ENCODE measurements around the gene LTB.

LTB gene, protein sequence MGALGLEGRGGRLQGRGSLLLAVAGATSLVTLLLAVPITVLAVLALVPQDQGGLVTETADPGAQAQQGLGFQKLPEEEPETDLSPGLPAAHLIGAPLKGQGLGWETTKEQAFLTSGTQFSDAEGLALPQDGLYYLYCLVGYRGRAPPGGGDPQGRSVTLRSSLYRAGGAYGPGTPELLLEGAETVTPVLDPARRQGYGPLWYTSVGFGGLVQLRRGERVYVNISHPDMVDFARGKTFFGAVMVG

DNA sequence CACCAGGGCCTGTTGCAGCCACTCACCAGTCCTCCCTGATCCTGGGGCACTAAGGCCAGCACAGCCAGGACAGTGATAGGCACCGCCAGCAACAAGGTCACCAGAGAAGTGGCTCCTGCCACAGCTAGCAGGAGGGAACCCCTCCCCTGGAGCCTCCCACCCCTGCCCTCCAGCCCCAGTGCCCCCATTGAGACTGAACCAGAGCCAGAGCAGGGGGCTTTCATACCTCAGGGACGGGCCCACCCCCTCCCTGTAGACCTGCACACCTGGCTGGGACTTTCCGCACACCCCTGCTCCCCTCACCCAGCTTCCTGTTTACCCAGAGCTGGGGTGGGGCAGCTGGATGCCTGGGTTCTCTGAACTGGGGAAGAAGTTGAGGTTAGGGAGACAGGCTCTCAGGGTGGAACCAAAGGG is at the start of gene LTB:
LTB (minus strand) TSS at position 195 of the 414 bp plus-strand sequence; CDS start at position 188, 7 bp downstream.
- no peaks in the 10 kb centered on the region for H3K9me3 ChIP-seq (ENCODE audit: control insufficient read depth in 5 of 5, low read length in 5 of 5)
- H3K27me3 ChIP-seq (ENCODE audit: control insufficient read depth in 5 of 5, insufficient read depth in 4 of 5, low read length in 5 of 5) = peaks cover 0 to 9% (median 5%) of the 10 kb centered on the region in 5 donors
- peak within 1 kb of the TSS; percentile 76 to 96 (median 93) for H3K9ac ChIP-seq (ENCODE audit: low read length in 5 of 5)
- H3K4me3 ChIP-seq (ENCODE audit: low read depth in 1 of 5, low read length in 5 of 5) = peak within 1 kb of the TSS; percentile 89 to 96 (median 92)
- H3K36me3 ChIP-seq (ENCODE audit: control insufficient read depth in 5 of 5, insufficient read depth in 5 of 5, low read length in 5 of 5) = no peaks in the 10 kb centered on the region
- H3K4me1 ChIP-seq (ENCODE audit: control insufficient read depth in 5 of 5, insufficient read depth in 5 of 5, low read length in 5 of 5) = peaks cover 5 to 55% (median 27%) of the 10 kb centered on the region in 5 donors
- peak within 1 kb of the TSS; percentile 70 for H3K27ac ChIP-seq (ENCODE audit: low read depth, low read length)

DNA sequence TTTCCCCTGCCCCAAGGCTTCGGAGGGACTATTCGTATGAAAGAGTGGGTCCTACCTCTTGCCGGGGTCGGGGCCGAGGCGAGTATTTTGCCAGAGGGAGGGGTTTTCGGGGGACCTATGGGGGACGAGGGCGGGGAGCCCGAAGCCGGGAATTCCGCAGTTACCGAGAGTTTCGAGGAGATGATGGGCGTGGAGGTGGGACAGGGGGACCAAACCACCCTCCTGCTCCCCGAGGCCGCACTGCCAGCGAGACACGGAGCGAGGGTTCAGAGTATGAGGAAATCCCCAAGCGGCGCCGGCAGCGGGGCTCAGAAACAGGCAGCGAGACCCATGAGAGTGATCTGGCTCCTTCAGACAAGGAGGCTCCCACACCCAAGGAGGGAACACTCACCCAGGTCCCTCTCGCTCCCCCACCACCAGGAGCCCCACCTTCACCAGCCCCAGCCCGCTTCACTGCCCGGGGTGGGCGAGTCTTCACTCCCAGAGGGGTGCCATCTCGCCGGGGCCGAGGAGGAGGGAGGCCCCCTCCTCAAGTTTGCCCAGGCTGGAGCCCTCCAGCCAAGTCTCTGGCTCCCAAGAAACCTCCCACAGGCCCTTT is 49.6 kb upstream of the LTB start:
- no peak overlapping the region for H3K27ac ChIP-seq (ENCODE audit: low read depth, low read length)
- no peaks in the 10 kb centered on the region for H3K27me3 ChIP-seq (ENCODE audit: control insufficient read depth in 5 of 5, insufficient read depth in 4 of 5, low read length in 5 of 5)
- H3K36me3 ChIP-seq (ENCODE audit: control insufficient read depth in 5 of 5, insufficient read depth in 5 of 5, low read length in 5 of 5) = peaks cover 11 to 100% (median 100%) of the 10 kb centered on the region in 5 donors

DNA sequence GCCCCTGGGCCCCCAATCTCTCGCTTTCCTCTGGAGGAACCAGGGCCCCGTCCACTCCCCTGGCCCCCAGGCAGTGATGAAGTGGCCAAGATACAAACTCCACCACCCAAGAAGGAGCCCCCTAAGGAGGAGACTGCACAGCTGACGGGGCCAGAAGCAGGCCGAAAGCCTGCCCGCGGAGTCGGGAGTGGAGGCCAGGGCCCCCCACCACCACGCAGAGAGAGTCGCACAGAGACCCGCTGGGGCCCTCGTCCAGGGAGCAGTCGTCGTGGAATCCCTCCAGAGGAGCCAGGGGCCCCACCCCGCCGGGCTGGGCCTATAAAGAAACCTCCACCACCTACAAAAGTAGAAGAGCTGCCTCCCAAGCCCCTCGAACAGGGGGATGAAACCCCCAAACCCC is 49.0 kb upstream of the LTB start:
- Histone ChIP-seq H3K4me3 (ENCODE audit: low read depth in 1 of 5, low read length in 5 of 5) (no peak overlapping the region), H3K4me1 (ENCODE audit: control insufficient read depth in 5 of 5, insufficient read depth in 5 of 5, low read length in 5 of 5) (peaks cover 1 to 29% (median 13%) of the 10 kb centered on the region in 5 donors), H3K9me3 (ENCODE audit: control insufficient read depth in 5 of 5, low read length in 5 of 5) (no peaks in the 10 kb centered on the region), H3K27me3 (ENCODE audit: control insufficient read depth in 5 of 5, insufficient read depth in 4 of 5, low read length in 5 of 5) (no peaks in the 10 kb centered on the region), H3K36me3 (ENCODE audit: control insufficient read depth in 5 of 5, insufficient read depth in 5 of 5, low read length in 5 of 5) (peaks cover 11 to 100% (median 100%) of the 10 kb centered on the region in 5 donors), H3K9ac (ENCODE audit: low read length in 5 of 5) (no peak overlapping the region), H3K27ac (ENCODE audit: low read depth, low read length) (no peak overlapping the region)

More for the DNA sequence above, 49.6 kb upstream of the LTB start:
- Histone ChIP-seq H3K9me3 (ENCODE audit: control insufficient read depth in 5 of 5, low read length in 5 of 5) (no peaks in the 10 kb centered on the region), H3K4me3 (ENCODE audit: low read depth in 1 of 5, low read length in 5 of 5) (no peak overlapping the region), H3K4me1 (ENCODE audit: control insufficient read depth in 5 of 5, insufficient read depth in 5 of 5, low read length in 5 of 5) (peaks cover 1 to 29% (median 13%) of the 10 kb centered on the region in 5 donors), H3K9ac (ENCODE audit: low read length in 5 of 5) (no peak overlapping the region)

DNA sequence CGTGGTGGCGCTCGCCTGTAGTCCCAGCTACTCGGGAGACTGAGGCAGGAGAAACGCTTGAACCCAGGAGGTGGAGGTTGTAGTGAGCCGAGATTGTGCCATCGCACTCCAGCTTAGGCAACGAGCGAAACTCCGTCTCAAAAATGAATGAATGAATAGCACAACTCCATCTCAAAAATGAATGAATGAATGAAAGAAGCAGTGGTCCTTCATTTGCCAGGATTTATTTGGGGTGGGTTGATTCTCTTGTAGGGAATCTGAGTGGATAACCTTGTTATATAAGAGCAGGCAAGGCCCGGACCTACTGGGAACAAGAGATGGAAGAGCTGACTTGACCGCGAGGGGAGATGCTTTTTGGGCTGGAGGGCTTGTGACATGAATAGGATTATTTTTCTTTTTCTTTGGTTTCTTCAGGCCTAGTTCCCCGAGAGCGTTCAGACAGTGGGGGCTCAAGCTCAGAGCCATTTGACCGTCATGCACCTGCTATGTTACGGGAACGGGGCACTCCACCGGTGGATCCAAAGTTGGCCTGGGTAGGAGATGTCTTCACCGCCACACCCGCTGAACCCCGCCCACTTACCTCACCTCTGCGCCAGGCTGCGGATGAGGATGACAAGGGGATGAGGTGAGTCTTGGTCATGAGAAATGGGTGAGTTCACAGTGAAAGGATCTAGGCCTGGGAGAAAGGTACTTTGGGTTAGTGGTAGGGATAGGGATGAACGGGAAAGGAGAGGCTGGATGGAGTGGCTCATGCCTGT is 48.1 kb upstream of the LTB start:
- Histone ChIP-seq H3K4me3 (ENCODE audit: low read depth in 1 of 5, low read length in 5 of 5) (no peak overlapping the region), H3K4me1 (ENCODE audit: control insufficient read depth in 5 of 5, insufficient read depth in 5 of 5, low read length in 5 of 5) (peaks cover 1 to 27% (median 12%) of the 10 kb centered on the region in 5 donors), H3K36me3 (ENCODE audit: control insufficient read depth in 5 of 5, insufficient read depth in 5 of 5, low read length in 5 of 5) (peaks cover 11 to 100% (median 100%) of the 10 kb centered on the region in 5 donors), H3K27me3 (ENCODE audit: control insufficient read depth in 5 of 5, insufficient read depth in 4 of 5, low read length in 5 of 5) (no peaks in the 10 kb centered on the region), H3K9me3 (ENCODE audit: control insufficient read depth in 5 of 5, low read length in 5 of 5) (no peaks in the 10 kb centered on the region), H3K27ac (ENCODE audit: low read depth, low read length) (no peak overlapping the region), H3K9ac (ENCODE audit: low read length in 5 of 5) (no peak overlapping the region)

DNA sequence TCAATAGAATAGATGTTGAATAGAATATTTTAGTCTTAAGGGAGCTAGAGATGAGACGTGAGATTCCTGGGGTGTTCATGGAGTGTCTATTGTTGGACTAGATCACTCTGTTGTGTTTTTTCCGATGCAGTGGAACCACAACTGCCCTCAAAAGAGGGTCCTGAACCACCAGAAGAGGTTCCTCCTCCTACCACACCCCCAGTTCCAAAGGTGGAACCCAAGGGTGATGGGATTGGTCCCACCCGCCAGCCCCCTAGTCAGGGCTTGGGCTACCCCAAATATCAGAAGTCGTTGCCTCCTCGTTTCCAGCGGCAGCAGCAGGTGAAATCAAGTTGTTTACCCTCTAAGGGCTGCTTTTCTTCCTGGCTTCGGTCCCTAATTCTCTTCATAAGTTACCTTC is 46.8 kb upstream of the LTB start:
- H3K4me1 ChIP-seq (ENCODE audit: control insufficient read depth in 5 of 5, insufficient read depth in 5 of 5, low read length in 5 of 5) = peaks cover 0 to 22% (median 0%) of the 10 kb centered on the region in 5 donors
- H3K27ac ChIP-seq (ENCODE audit: low read depth, low read length) = no peak overlapping the region
- H3K9me3 ChIP-seq (ENCODE audit: control insufficient read depth in 5 of 5, low read length in 5 of 5) = no peaks in the 10 kb centered on the region
- no peaks in the 10 kb centered on the region for H3K27me3 ChIP-seq (ENCODE audit: control insufficient read depth in 5 of 5, insufficient read depth in 4 of 5, low read length in 5 of 5)
- peaks cover 11 to 100% (median 99%) of the 10 kb centered on the region in 5 donors for H3K36me3 ChIP-seq (ENCODE audit: control insufficient read depth in 5 of 5, insufficient read depth in 5 of 5, low read length in 5 of 5)
- no peak overlapping the region for H3K4me3 ChIP-seq (ENCODE audit: low read depth in 1 of 5, low read length in 5 of 5)
- no peak overlapping the region for H3K9ac ChIP-seq (ENCODE audit: low read length in 5 of 5)

DNA sequence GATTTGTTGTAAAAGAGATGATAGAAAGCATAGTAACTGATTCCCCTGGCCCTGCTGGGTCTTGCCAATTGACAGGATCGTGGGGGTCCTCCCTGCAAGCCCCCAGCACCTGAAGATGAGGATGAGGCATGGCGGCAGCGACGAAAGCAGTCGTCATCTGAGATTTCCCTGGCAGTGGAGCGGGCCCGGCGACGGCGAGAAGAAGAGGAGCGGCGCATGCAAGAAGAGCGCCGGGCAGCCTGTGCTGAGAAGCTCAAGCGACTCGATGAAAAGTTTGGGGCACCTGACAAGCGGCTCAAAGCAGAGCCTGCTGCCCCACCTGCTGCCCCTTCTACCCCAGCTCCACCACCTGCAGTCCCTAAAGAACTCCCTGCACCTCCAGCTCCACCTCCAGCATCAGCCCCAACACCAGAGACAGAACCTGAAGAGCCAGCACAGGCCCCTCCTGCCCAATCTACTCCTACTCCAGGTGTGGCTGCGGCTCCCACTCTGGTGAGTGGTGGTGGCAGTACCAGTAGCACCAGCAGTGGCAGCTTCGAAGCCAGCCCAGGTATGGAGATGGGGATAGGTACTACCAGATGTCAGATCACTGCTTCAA is 45.6 kb upstream of the LTB start:
- H3K9me3 ChIP-seq (ENCODE audit: control insufficient read depth in 5 of 5, low read length in 5 of 5) = no peaks in the 10 kb centered on the region
- H3K4me1 ChIP-seq (ENCODE audit: control insufficient read depth in 5 of 5, insufficient read depth in 5 of 5, low read length in 5 of 5) = peaks cover 0 to 18% (median 0%) of the 10 kb centered on the region in 5 donors
- no peaks in the 10 kb centered on the region for H3K27me3 ChIP-seq (ENCODE audit: control insufficient read depth in 5 of 5, insufficient read depth in 4 of 5, low read length in 5 of 5)
- no peak overlapping the region for H3K9ac ChIP-seq (ENCODE audit: low read length in 5 of 5)
- H3K27ac ChIP-seq (ENCODE audit: low read depth, low read length) = no peak overlapping the region
- H3K36me3 ChIP-seq (ENCODE audit: control insufficient read depth in 5 of 5, insufficient read depth in 5 of 5, low read length in 5 of 5) = peaks cover 11 to 95% (median 93%) of the 10 kb centered on the region in 5 donors
- H3K4me3 ChIP-seq (ENCODE audit: low read depth in 1 of 5, low read length in 5 of 5) = no peak overlapping the region

DNA sequence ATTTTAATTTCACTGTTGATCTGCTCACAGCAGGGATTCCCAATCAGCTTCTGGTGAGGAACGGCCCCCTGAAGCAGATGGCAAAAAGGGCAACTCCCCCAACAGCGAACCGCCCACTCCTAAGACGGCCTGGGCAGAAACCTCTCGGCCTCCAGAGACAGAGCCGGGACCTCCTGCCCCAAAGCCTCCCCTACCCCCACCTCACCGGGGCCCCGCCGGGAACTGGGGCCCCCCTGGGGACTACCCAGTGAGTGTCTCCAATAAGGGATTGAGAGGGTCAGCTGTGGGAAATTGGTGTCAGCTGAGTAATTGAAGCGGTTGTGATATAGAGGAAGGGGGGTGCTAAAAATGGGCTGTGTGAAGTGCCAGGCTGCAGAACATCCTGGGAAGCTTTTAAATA is 44.7 kb upstream of the LTB start:
- no peak overlapping the region for H3K4me3 ChIP-seq (ENCODE audit: low read depth in 1 of 5, low read length in 5 of 5)
- H3K27ac ChIP-seq (ENCODE audit: low read depth, low read length) = peak overlapping the region; percentile 10
- no peaks in the 10 kb centered on the region for H3K9me3 ChIP-seq (ENCODE audit: control insufficient read depth in 5 of 5, low read length in 5 of 5)
- no peaks in the 10 kb centered on the region for H3K27me3 ChIP-seq (ENCODE audit: control insufficient read depth in 5 of 5, insufficient read depth in 4 of 5, low read length in 5 of 5)
- H3K9ac ChIP-seq (ENCODE audit: low read length in 5 of 5) = no peak overlapping the region
- H3K36me3 ChIP-seq (ENCODE audit: control insufficient read depth in 5 of 5, insufficient read depth in 5 of 5, low read length in 5 of 5) = peaks cover 11 to 87% (median 85%) of the 10 kb centered on the region in 5 donors
- H3K4me1 ChIP-seq (ENCODE audit: control insufficient read depth in 5 of 5, insufficient read depth in 5 of 5, low read length in 5 of 5) = peaks cover 0 to 22% (median 8%) of the 10 kb centered on the region in 5 donors

DNA sequence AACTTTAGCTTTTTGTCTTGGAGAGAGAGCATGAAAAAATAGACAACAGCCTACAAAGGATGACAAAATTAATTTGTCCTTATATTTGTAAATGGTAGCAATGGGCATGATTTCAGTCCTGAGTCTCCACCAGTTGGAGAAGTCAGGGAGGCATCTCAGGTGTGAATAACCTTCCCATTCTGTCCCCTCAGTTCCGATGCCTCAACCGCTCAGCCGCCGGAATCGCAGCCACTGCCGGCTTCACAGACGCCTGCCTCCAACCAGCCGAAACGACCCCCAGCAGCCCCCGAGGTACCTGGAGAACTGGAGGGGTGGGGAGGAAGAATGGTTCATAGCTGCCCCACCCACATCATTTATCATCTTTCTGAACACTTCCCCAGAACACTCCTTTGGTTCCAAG is 41.8 kb upstream of the LTB start:
- Histone ChIP-seq H3K9me3 (ENCODE audit: control insufficient read depth in 5 of 5, low read length in 5 of 5) (no peaks in the 10 kb centered on the region), H3K4me3 (ENCODE audit: low read depth in 1 of 5, low read length in 5 of 5) (no peak overlapping the region), H3K9ac (ENCODE audit: low read length in 5 of 5) (no peak overlapping the region), H3K27ac (ENCODE audit: low read depth, low read length) (no peak overlapping the region), H3K36me3 (ENCODE audit: control insufficient read depth in 5 of 5, insufficient read depth in 5 of 5, low read length in 5 of 5) (peaks cover 9 to 58% (median 56%) of the 10 kb centered on the region in 5 donors), H3K27me3 (ENCODE audit: control insufficient read depth in 5 of 5, insufficient read depth in 4 of 5, low read length in 5 of 5) (no peaks in the 10 kb centered on the region), H3K4me1 (ENCODE audit: control insufficient read depth in 5 of 5, insufficient read depth in 5 of 5, low read length in 5 of 5) (peaks cover 0 to 36% (median 23%) of the 10 kb centered on the region in 5 donors)

DNA sequence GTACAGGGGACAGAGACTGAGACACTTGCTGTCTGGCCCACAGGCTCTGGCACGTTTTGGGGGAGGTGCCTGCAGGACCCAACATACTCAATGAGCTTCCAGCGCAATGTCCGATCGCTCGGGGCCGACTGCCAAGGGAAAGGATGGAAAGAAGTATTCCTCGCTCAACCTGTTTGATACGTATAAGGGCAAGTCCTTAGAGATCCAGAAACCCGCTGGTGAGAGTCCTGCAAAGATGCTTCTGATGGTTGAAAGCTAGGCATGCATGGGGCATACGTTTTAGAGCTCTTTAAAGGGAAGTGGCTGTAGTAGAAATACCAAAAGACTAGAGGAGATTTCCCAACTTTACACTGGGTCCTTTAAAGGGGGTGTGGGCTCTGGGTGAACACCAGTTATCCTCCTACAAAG is 40.5 kb upstream of the LTB start:
- H3K4me3 ChIP-seq (ENCODE audit: low read depth in 1 of 5, low read length in 5 of 5) = no peak overlapping the region
- no peak overlapping the region for H3K9ac ChIP-seq (ENCODE audit: low read length in 5 of 5)
- no peak overlapping the region for H3K27ac ChIP-seq (ENCODE audit: low read depth, low read length)
- H3K27me3 ChIP-seq (ENCODE audit: control insufficient read depth in 5 of 5, insufficient read depth in 4 of 5, low read length in 5 of 5) = no peaks in the 10 kb centered on the region
- H3K4me1 ChIP-seq (ENCODE audit: control insufficient read depth in 5 of 5, insufficient read depth in 5 of 5, low read length in 5 of 5) = peaks cover 0 to 36% (median 23%) of the 10 kb centered on the region in 5 donors
- no peaks in the 10 kb centered on the region for H3K9me3 ChIP-seq (ENCODE audit: control insufficient read depth in 5 of 5, low read length in 5 of 5)
- peaks cover 3 to 45% (median 42%) of the 10 kb centered on the region in 5 donors for H3K36me3 ChIP-seq (ENCODE audit: control insufficient read depth in 5 of 5, insufficient read depth in 5 of 5, low read length in 5 of 5)

All from subcutaneous abdominal adipose tissue (tissue), 5 donors.